Suppressor macrophage treated with lipopolysaccharide for 4 hours (primary cell): ENCODE data around the gene MAD1L1.
"Not testable (repeated sequence)": the region's sequence is repeated elsewhere in the genome, so short reads cannot be mapped to it uniquely, and the experiment has no call there.

ENCODE experiments used
- DNase-seq: peaks from one replicate; pipeline ENCODE4 v3.0.0-alpha.2; 2020

The MAD1L1 gene

GRCh38 chr7:1838911-1839531 lies 393.7 kb downstream of the MAD1L1 start:
- DNase-seq, result not testable (repeated sequence)

- not testable (repeated sequence) for DNase-seq
These were observed 394.2 kb downstream of the MAD1L1 start for GRCh38 chr7:1838544-1838872.

- not testable (repeated sequence) for DNase-seq
These were observed 394.8 kb downstream of the MAD1L1 start for GRCh38 chr7:1837696-1838543.

GRCh38 chr7:1831933-1832535 lies 400.7 kb downstream of the MAD1L1 start:
- DNase-seq, result not testable (repeated sequence)

- not testable (repeated sequence) for DNase-seq
These were observed 401.3 kb downstream of the MAD1L1 start for GRCh38 chr7:1831471-1831870.

- DNase-seq, result not testable (repeated sequence)
These were observed 403.1 kb downstream of the MAD1L1 start for GRCh38 chr7:1829668-1830067.

- no peak for DNase-seq
These were observed 403.6 kb downstream of the MAD1L1 start for GRCh38 chr7:1829111-1829510.

- DNase-seq, result not testable (repeated sequence)
These were observed 404.6 kb downstream of the MAD1L1 start for GRCh38 chr7:1828170-1828569.

GRCh38 chr7:1827521-1827981 lies 405.2 kb downstream of the MAD1L1 start:
- not testable (repeated sequence) for DNase-seq

GRCh38 chr7:1826931-1827330 lies 405.8 kb downstream of the MAD1L1 start:
- not testable (repeated sequence) for DNase-seq

GRCh38 chr7:1825897-1826741 lies 406.6 kb downstream of the MAD1L1 start:
- no peak for DNase-seq

- DNase-seq, result not testable (repeated sequence)
These were observed 407.2 kb downstream of the MAD1L1 start for GRCh38 chr7:1825647-1825896.

GRCh38 chr7:1824882-1825646 lies 407.7 kb downstream of the MAD1L1 start:
- not testable (repeated sequence) for DNase-seq

- DNase-seq, result not testable (repeated sequence)
These were observed 408.4 kb downstream of the MAD1L1 start for GRCh38 chr7:1824151-1824881.

- no peak for DNase-seq
These were observed 409.2 kb downstream of the MAD1L1 start for GRCh38 chr7:1823376-1824150.

GRCh38 chr7:1819259-1819841 lies 413.4 kb downstream of the MAD1L1 start:
- DNase-seq, result no peak

- DNase-seq, result no peak
These were observed 414.0 kb downstream of the MAD1L1 start for GRCh38 chr7:1818575-1819258.

- DNase-seq, result no peak
These were observed 415.6 kb downstream of the MAD1L1 start for GRCh38 chr7:1817061-1817712.

GRCh38 chr7:1816451-1816850 lies 416.3 kb downstream of the MAD1L1 start:
- not testable (repeated sequence) for DNase-seq
